HG02981 (cell line): ENCODE data around the gene GRIK5.

Experiments used
- ATAC-seq: cut with Tn5 transposase; IDR thresholded peaks from one replicate; pipeline ENCODE4 v1.9.1; 2021; ENCODE audit warnings: mild to moderate bottlenecking, moderate library complexity; ENCODE audit not compliant: unreplicated experiment

GRIK5 gene

GRCh38 chr19:41957838-41958366 is 112.1 kb downstream of the GRIK5 start:
- ATAC-seq = no peak

DNA sequence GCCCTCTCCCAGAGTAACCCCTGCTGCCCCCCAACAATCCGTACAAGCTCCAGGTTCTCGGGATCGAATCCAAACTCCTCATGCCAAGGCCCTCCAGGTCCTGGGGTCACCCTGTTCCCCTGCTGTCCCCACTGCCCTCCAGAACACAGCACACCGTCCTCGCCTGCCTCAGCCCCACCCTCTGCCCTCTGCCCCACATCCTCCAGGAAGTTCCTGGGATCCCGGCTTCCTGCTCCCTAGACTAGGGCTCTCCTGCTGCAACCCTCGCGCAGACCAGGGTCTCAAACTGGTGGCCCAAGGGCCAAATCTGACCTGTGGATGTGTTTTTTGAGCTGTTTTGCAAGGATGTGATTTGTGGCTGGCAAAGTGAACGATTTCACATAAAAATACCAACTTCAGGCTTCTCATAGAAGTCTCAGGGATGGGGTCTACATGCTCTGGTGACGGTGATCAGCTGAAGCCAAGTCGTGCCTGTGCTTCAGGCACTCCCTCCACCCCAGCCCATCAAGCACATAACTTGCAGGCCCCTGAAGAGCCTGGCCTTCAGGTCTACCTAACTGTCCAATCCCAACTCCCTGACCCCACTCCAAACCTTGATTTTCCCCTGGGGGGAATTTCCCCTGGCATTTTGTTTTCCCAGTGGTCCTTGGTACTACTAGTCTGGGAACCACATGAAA is 112.7 kb downstream of the GRIK5 start:
- ATAC-seq = no peak

DNA sequence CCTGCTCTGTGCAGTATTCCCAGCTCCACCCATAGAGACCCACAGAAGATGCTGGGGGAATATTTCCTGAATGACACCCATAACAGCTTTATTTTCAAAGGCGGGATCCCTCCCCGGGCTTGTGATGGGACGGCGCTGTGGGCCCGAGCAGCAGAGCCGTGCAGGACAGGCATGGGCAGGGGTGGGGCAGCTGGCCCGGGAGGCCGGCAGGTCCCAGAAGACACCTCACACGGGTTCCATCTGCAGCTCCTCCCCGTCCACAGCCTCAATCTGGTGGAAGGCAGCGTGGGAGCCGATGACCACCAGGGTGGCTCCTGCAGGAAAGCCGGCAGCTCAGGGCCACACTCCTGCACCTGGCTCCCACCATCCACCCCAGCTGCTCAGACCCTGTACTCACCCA is 113.4 kb downstream of the GRIK5 start:
- no peak for ATAC-seq

DNA sequence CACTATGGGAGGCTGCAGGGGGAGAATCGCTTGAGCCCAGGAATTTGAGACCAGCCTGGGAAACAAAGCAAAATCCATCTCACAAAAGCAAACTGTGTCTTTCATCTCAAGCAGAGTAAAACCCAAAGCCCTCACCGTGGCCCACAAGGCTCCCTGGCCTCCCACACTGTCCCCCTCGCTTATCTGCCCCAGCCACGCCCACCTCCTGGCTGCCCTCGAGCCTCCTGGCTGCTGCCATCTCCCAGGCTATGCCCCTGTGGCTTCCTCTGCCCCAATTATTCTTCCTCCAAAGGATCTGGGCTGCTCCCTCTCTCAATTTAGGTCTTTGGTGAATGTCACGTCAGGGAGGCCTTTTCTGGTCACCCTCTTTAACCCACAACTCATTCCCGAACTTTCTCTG is 114.5 kb downstream of the GRIK5 start:
- ATAC-seq = no peak

DNA sequence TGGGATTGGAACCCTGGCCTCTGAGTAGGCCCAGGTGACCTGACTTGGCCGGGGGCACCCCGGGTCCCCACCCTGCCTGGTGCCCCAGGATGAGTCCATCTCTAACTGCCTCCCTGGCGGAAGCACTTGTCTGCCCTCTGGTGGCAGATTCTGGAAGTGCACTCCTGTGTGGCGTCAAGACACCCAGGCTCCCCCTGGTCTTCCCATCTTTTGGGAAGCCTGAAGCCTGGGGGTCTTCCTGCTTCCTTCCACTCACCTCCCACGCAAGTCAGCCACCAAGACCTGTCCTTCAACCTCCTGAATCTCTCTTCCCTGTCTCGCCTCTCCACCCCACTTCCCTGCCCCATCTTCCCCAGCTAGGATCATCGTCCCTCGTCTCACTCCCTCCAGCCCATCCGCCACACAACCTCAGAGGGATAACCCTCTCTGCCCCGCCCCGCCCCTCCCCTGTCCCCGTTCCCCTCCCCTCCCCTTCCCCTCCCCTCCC is 118.3 kb downstream of the GRIK5 start:
- no peak for ATAC-seq
